Measurements from ENCODE around the gene FIS1.

The FIS1 gene

DNA sequence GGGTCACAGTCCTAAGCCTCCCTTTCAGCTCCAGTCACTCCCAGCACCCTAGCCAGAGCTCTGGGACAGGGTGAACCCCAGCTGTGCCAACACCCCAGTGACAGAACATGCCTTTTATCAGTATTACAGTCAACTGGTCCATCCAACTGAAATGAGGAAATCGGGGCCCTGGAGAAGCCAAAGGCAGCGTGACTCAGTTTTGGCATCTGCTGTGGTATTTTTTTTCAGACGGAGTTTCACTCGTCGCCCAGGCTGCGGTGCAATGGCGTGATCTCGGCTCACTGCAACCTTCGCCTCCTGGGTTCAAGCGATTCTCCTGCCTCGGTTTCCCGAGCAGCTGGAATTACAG, 3.9 kb downstream of the FIS1 start:
- FAIRE-seq (no peak), DNase-seq (ENCODE audit: insufficient read length, low spot score) (no peak)
- TF ChIP-seq POLR2AphosphoS5 (IDR thresholded peaks at IDR 0.05; ENCODE audit: low read depth, low read length) (no peak), POLR2A (IDR thresholded peaks at IDR 0.05; ENCODE audit: low read depth, low read length) (no peak), POU2F2 (IDR thresholded peaks at IDR 0.05; ENCODE audit: low read depth, low read length) (no peak), SPI1 (IDR thresholded peaks at IDR 0.05; ENCODE audit: low read depth, low read length) (no peak), PAX5 (IDR thresholded peaks at IDR 0.05; ENCODE audit: insufficient read depth, low read length, severe bottlenecking) (no peak), TAF1 (IDR thresholded peaks at IDR 0.05; ENCODE audit: low read depth, low read length) (no peak)

DNA sequence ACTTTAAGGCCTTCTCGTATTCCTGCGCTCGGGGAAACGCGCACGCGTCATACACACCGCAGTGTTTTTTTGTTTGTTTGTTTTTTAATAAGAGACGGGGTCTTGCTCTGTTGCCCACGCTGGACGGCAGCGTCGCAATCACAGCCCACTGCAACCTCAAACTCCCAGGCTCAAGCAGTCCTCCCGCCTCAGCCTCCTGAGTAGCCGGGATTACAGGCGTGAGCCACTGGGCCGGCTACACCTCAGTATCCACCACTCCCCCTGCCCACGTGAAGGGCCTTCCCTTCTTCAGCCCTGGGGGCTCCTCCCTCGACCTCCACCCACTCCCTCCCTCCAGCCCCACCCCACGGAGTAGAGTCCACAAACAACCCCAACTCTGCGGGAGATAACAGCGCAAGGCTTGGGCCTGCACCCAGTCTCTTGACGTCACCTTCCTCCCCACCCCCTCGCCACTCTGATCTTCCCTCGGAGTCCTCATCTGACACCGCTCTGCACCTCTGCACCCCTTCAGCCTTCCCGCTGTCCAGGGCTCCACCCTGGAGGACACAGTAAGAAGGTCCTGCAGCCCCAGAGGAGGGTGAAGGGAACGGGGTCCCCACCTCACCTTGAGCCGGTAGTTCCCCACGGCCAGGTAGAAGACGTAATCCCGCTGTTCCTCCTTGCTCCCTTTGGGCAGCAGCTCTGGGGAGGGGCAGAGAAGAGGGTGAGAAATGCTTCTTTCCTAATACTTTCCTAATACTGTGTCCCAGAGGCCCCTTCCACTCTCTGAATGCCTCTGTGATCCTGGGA, 4.5 kb downstream of the FIS1 start:
- TF ChIP-seq PAX5 (IDR thresholded peaks at IDR 0.05; ENCODE audit: insufficient read depth, low read length, severe bottlenecking) (no peak), POLR2AphosphoS5 (IDR thresholded peaks at IDR 0.05; ENCODE audit: low read depth, low read length) (no peak), POLR2A (IDR thresholded peaks at IDR 0.05; ENCODE audit: low read depth, low read length) (no peak)
- FAIRE-seq (no peak), DNase-seq (ENCODE audit: insufficient read length, low spot score) (no peak)

- FAIRE-seq (no peak), DNase-seq (ENCODE audit: insufficient read length, low spot score) (no peak)
- TF ChIP-seq POU2F2 (IDR thresholded peaks at IDR 0.05; ENCODE audit: low read depth, low read length), result no peak
- no peak for TF ChIP-seq PAX5 (IDR thresholded peaks at IDR 0.05; ENCODE audit: insufficient read depth, low read length, severe bottlenecking)
- TF ChIP-seq POLR2A (IDR thresholded peaks at IDR 0.05; ENCODE audit: low read depth, low read length), result no peak
- TF ChIP-seq TAF1 (IDR thresholded peaks at IDR 0.05; ENCODE audit: low read depth, low read length), result no peak
- no peak for TF ChIP-seq SPI1 (IDR thresholded peaks at IDR 0.05; ENCODE audit: low read depth, low read length)
- no peak for TF ChIP-seq POLR2AphosphoS5 (IDR thresholded peaks at IDR 0.05; ENCODE audit: low read depth, low read length)
Observed at GRCh38 chr7:101239951-101240220, 5.0 kb downstream of the FIS1 start.

- DNase-seq (ENCODE audit: insufficient read length, low spot score) (no peak), FAIRE-seq (no peak)
- no peak for TF ChIP-seq TAF1 (IDR thresholded peaks at IDR 0.05; ENCODE audit: low read depth, low read length)
- TF ChIP-seq POLR2AphosphoS5 (IDR thresholded peaks at IDR 0.05; ENCODE audit: low read depth, low read length), result no peak
- no peak for TF ChIP-seq POLR2A (IDR thresholded peaks at IDR 0.05; ENCODE audit: low read depth, low read length)
- no peak for TF ChIP-seq PAX5 (IDR thresholded peaks at IDR 0.05; ENCODE audit: insufficient read depth, low read length, severe bottlenecking)
- no peak for TF ChIP-seq SPI1 (IDR thresholded peaks at IDR 0.05; ENCODE audit: low read depth, low read length)
- TF ChIP-seq POU2F2 (IDR thresholded peaks at IDR 0.05; ENCODE audit: low read depth, low read length), result no peak
Observed at GRCh38 chr7:101239191-101239950, 5.5 kb downstream of the FIS1 start.

- no peak for DNase-seq (ENCODE audit: insufficient read length, low spot score)
- no peak for FAIRE-seq
- no peak for TF ChIP-seq POLR2A (IDR thresholded peaks at IDR 0.05; ENCODE audit: low read depth, low read length)
- no peak for TF ChIP-seq POLR2AphosphoS5 (IDR thresholded peaks at IDR 0.05; ENCODE audit: low read depth, low read length)
- no peak for TF ChIP-seq PAX5 (IDR thresholded peaks at IDR 0.05; ENCODE audit: insufficient read depth, low read length, severe bottlenecking)
- TF ChIP-seq POU2F2 (IDR thresholded peaks at IDR 0.05; ENCODE audit: low read depth, low read length), result no peak
- TF ChIP-seq TAF1 (IDR thresholded peaks at IDR 0.05; ENCODE audit: low read depth, low read length), result no peak
- no peak for TF ChIP-seq SPI1 (IDR thresholded peaks at IDR 0.05; ENCODE audit: low read depth, low read length)
Observed at GRCh38 chr7:101238226-101239182, 6.4 kb downstream of the FIS1 start.

DNA sequence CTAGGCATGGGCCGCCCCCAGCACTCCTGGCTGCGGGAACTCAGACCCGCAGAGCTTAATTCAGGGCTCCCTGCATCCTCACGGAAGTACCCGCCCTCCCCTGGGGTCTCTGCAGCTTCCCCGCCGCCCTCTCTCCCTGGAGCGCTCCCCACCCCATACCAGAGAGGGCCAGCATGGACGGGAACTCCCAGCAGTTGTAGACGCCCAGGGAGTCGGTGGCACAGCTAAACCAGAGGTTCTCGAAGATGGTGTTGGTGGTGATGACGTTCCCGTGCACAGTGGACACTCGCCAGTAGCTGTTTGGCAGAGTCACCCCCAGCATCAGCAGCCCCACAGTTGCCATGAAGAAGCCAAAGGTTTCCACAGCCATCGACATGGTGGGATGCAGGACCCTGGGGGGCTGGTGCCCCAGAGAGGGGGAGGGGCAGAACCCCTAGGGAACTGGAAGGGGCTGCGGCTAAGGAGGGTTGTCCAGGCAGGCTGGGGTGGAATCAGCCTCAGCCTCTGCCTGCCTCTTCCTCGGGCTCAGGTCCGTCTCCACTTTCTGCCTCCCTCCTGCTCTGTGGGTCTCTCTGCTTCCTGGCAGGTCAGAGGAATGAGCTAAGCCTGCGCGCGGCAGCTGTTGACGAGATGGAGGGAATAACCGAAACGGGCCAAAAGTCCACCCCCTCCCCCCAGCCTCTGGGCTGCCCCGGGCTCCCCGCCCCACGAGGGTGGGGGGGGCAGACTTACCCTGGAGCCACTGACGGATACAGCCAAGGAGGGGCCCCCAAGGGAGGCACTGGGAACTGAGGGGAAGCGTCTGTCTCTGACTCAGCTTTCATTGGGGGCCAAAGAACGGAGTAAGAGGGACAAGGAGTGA, 7.4 kb downstream of the FIS1 start, which contains the start of gene CLDN15:
TSS of gene CLDN15 (minus strand) at position 597 of the 862 bp plus-strand sequence. CDS start at position 376, 221 bp downstream.
- DNase-seq (ENCODE audit: insufficient read length, low spot score) (no peak), FAIRE-seq (no peak)
- TF ChIP-seq POLR2AphosphoS5 (IDR thresholded peaks at IDR 0.05; ENCODE audit: low read depth, low read length) (no peak), POU2F2 (IDR thresholded peaks at IDR 0.05; ENCODE audit: low read depth, low read length) (no peak), POLR2A (IDR thresholded peaks at IDR 0.05; ENCODE audit: low read depth, low read length) (no peak), SPI1 (IDR thresholded peaks at IDR 0.05; ENCODE audit: low read depth, low read length) (no peak), PAX5 (IDR thresholded peaks at IDR 0.05; ENCODE audit: insufficient read depth, low read length, severe bottlenecking) (no peak), TAF1 (IDR thresholded peaks at IDR 0.05; ENCODE audit: low read depth, low read length) (no peak)

- DNase-seq (ENCODE audit: insufficient read length, low spot score), result no peak
- TF ChIP-seq POLR2AphosphoS5 (IDR thresholded peaks at IDR 0.05; ENCODE audit: low read depth, low read length) (no peak), SPI1 (IDR thresholded peaks at IDR 0.05; ENCODE audit: low read depth, low read length) (no peak), PAX5 (IDR thresholded peaks at IDR 0.05; ENCODE audit: insufficient read depth, low read length, severe bottlenecking) (no peak), TAF1 (IDR thresholded peaks at IDR 0.05; ENCODE audit: low read depth, low read length) (no peak), POLR2A (IDR thresholded peaks at IDR 0.05; ENCODE audit: low read depth, low read length) (no peak), POU2F2 (IDR thresholded peaks at IDR 0.05; ENCODE audit: low read depth, low read length) (no peak)
- FAIRE-seq, result no peak
Observed at GRCh38 chr7:101236292-101236835, 8.5 kb downstream of the FIS1 start.

GRCh38 chr7:101235522-101235921, 9.4 kb downstream of the FIS1 start:
- TF ChIP-seq SPI1 (IDR thresholded peaks at IDR 0.05; ENCODE audit: low read depth, low read length) (no peak), POU2F2 (IDR thresholded peaks at IDR 0.05; ENCODE audit: low read depth, low read length) (no peak), POLR2AphosphoS5 (IDR thresholded peaks at IDR 0.05; ENCODE audit: low read depth, low read length) (no peak), TAF1 (IDR thresholded peaks at IDR 0.05; ENCODE audit: low read depth, low read length) (no peak), PAX5 (IDR thresholded peaks at IDR 0.05; ENCODE audit: insufficient read depth, low read length, severe bottlenecking) (no peak), POLR2A (IDR thresholded peaks at IDR 0.05; ENCODE audit: low read depth, low read length) (no peak)
- no peak for DNase-seq (ENCODE audit: insufficient read length, low spot score)
- no peak for FAIRE-seq

All from GM12891 (cell line).